ENCODE results near the gene UMODL1.
"Not testable (repeated sequence)": the region's sequence is repeated elsewhere in the genome, so short reads cannot be mapped to it uniquely, and the experiment has no call there.

Gene UMODL1

DNA sequence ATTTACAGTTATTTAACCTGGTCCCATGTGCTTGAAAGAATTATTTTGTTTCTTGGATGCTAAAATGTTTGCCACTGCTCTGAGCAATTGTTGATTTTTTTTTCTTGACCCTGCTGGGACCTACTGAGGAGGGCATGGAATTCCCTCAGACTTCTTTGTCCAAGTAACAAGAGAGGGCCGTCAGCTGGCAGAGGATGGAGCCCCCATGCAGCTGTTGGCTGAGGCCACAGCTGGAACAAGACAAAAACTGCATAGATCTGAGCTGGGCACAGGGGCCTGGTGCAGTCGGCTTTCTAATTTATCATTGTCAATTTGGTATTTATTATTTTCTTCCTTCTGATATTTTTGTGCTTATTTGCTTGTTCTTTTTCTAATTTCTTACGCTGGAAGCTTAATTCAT, 108.2 kb downstream of the UMODL1 start:
- Histone ChIP-seq H3K36me3 (no peaks in the 10 kb centered on the region), H3K27ac (no peak overlapping the region), H3K4me3 (ENCODE audit: low read depth in 1 of 2, low read length in 1 of 2) (no peak overlapping the region), H3K27me3 (no peaks in the 10 kb centered on the region), H3K4me1 (ENCODE audit: control insufficient read depth in 1 of 2, insufficient read depth in 1 of 2, low read depth in 1 of 2, low read length in 1 of 2) (no peaks in the 10 kb centered on the region), H3K9me3 (no peaks in the 10 kb centered on the region)
- TF ChIP-seq, protein P1, sequence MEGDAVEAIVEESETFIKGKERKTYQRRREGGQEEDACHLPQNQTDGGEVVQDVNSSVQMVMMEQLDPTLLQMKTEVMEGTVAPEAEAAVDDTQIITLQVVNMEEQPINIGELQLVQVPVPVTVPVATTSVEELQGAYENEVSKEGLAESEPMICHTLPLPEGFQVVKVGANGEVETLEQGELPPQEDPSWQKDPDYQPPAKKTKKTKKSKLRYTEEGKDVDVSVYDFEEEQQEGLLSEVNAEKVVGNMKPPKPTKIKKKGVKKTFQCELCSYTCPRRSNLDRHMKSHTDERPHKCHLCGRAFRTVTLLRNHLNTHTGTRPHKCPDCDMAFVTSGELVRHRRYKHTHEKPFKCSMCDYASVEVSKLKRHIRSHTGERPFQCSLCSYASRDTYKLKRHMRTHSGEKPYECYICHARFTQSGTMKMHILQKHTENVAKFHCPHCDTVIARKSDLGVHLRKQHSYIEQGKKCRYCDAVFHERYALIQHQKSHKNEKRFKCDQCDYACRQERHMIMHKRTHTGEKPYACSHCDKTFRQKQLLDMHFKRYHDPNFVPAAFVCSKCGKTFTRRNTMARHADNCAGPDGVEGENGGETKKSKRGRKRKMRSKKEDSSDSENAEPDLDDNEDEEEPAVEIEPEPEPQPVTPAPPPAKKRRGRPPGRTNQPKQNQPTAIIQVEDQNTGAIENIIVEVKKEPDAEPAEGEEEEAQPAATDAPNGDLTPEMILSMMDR (IDR thresholded peaks at IDR 0.05), result no peak

DNA sequence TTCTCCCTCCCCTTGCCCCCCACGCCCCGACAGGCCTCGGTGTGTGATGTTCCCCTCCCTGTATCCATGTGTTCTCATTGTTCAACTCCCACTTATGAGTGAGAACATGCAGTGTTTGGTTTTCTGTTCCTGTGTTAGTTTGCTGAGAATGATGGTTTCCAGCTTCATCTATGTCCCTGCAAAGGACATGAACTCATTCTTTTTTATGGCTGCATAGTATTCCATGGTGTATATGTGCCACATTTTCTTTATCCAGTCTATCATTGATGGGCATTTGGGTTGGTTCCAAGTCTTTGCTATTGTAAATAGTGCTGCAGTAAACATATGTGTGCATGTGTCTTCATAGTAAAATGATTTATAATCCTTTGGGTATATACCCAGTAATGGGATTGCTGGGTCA, 108.9 kb downstream of the UMODL1 start:
- not testable (repeated sequence) for H3K27ac ChIP-seq; H3K27me3 ChIP-seq; H3K36me3 ChIP-seq; H3K4me1 ChIP-seq (ENCODE audit: control insufficient read depth in 1 of 2, insufficient read depth in 1 of 2, low read depth in 1 of 2, low read length in 1 of 2); H3K9me3 ChIP-seq; H3K4me3 ChIP-seq (ENCODE audit: low read depth in 1 of 2, low read length in 1 of 2)

DNA sequence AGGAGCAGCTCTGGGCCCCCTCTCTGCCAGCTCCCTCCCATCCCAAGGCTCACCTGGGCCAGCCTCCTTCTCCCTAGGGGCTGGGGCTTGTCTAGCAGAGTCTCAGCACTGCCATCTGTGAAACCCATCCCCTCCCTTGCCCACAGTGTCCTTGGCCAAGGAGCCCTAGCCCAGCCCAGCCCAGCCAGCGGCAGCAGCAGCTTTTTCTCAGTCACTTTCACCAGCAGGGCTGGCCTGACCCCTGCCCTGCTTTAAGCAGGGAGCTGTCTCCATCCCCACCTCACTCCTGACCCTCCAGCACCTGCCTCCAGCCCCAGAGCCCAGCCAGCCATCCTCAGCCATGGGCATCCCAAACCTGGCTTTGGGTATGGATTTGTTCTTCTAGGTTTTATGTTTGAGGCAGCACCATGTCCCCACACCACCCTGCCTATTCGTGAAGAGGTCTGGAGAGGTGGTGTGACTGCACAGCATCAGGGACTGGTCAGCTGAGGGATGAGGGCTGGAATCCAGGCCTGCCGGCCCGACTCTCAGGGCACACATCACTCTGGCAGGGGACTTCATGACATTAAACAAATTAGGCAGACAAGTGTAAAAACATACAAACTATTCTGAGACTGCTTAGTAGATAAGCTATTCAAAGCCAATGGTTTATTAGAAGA, 111.7 kb downstream of the UMODL1 start:
- Histone ChIP-seq H3K27ac (no peak overlapping the region), H3K4me3 (ENCODE audit: low read depth in 1 of 2, low read length in 1 of 2) (no peak overlapping the region), H3K27me3 (no peaks in the 10 kb centered on the region), H3K36me3 (no peaks in the 10 kb centered on the region), H3K4me1 (ENCODE audit: control insufficient read depth in 1 of 2, insufficient read depth in 1 of 2, low read depth in 1 of 2, low read length in 1 of 2) (peaks cover 13 to 17% of the 10 kb centered on the region in 2 experiments), H3K9me3 (no peaks in the 10 kb centered on the region)
- TF ChIP-seq, protein P1 (IDR thresholded peaks at IDR 0.05), result no peak

DNA sequence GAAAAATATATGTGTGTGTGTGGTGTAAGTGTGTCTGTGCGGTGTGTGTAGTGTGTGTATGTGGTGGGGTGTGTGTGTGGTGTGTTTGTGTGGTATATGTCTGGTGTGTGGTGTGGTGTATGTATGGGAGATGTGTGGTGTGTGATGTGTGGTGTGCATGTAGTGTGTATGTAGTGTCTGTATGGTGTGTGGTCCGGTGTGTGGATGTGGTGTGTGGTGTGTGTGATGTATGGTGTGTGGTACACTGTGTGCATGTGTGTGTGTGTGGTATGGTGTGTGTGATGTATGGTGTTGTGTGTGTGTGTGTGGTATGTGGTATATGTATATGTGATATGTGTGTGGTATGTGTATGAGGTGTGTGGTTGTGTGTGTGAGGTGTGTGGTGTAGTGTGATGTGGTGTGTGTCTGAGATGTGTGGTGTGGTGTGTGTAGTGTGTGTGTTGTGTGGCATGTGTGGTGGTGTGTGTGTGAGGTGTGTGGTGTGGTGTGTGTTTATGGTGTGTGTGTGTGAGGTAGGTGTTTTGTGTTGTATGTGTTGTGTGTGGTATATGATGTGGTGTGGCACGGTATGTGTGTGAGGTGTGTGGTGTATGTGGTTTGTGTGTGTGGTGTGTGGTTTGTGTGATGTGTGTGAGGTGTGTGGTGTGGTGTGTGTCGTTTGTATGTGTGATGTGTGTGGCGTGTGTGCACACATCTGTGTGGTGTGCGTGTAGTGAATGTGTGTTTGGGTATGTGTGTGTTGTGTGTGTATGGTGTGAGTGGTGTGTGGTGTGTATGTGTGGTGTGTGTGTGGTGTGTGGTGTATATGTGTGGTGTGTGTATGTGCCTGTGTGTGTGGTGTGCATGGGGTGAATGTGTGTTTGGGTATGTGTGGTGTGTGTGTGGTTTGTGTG, 112.5 kb downstream of the UMODL1 start:
- no peaks in the 10 kb centered on the region for H3K27me3 ChIP-seq
- H3K27ac ChIP-seq, result no peak overlapping the region
- H3K4me3 ChIP-seq (ENCODE audit: low read depth in 1 of 2, low read length in 1 of 2), result no peak overlapping the region
- H3K4me1 ChIP-seq (ENCODE audit: control insufficient read depth in 1 of 2, insufficient read depth in 1 of 2, low read depth in 1 of 2, low read length in 1 of 2), result peaks cover 20 to 25% of the 10 kb centered on the region in 2 experiments
- H3K9me3 ChIP-seq, result no peaks in the 10 kb centered on the region
- TF ChIP-seq, protein P1 (IDR thresholded peaks at IDR 0.05), result no peak
- H3K36me3 ChIP-seq, result no peaks in the 10 kb centered on the region

DNA sequence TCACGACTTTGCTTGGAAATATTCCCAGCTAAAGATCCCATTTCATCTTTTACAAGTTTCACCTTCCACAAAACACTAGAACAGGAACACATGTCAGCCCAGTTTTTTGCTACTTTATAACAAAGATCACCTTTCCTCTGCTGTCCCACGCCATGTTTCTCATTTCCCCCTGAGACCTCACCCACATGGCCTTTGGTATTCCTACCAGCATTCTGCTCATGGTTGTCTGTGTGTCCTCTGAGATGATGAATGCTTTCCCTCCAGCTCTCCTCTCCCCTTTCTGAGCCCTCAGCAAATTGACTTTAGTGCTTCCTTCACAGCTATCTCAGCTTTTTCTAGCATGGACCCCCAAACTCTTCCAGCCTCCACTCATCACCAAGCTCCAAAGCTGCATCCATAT, 115.5 kb downstream of the UMODL1 start:
- H3K4me3 ChIP-seq (ENCODE audit: low read depth in 1 of 2, low read length in 1 of 2), result no peak overlapping the region
- TF ChIP-seq, protein P1 (IDR thresholded peaks at IDR 0.05), result no peak
- no peaks in the 10 kb centered on the region for H3K9me3 ChIP-seq
- peaks cover 39 to 48% of the 10 kb centered on the region in 2 experiments for H3K4me1 ChIP-seq (ENCODE audit: control insufficient read depth in 1 of 2, insufficient read depth in 1 of 2, low read depth in 1 of 2, low read length in 1 of 2)
- no peaks in the 10 kb centered on the region for H3K36me3 ChIP-seq
- H3K27me3 ChIP-seq, result peaks cover 3% of the 10 kb centered on the region
- peak overlapping the region; percentile 97 for H3K27ac ChIP-seq

Data from neutrophil (primary cell).